K562 (cell line): ENCODE results near the gene HCRTR1. TPM values are rescaled to one million over a fixed set of nuclear protein-coding genes. Genes with fewer than 3 reads are reported as not detected.

Experiments used
- ATAC-seq: fragments of 200-7000 bp; cut with Tn5 transposase; 3 replicates; pipeline ENCODE4 v1.9.1; 2020; ENCODE audit warnings: moderate library complexity
- BruUV-seq: library from RNA; stranded (reverse); fragments of 400-500 nt; replicated peaks from 2 replicates; lab custom pipeline; 2021; lab: Mats Ljungman, UMichigan
- CTCF ChIA-PET: fragments of 300-600 bp; formaldehyde crosslinking; extraction: SDS; loops from one replicate; lab custom pipeline; 2021; ENCODE audit warnings: low intra/inter-chr PET ratio; lab: Yijun Ruan, JAX
- POLR2A ChIA-PET: fragments of 300-600, 350-650 bp; sonication (Branson Sonifier 250); formaldehyde crosslinking; extraction: SDS; loops from one replicate; lab custom pipeline; 2021; ENCODE audit warnings: antibody characterized with exemption, inconsistent platforms; lab: Yijun Ruan, JAX
- DNase-seq, 4 experiments: peaks; one replicate each; pipeline versions ENCODE4 v3.0.0 to v3.0.0-alpha.2; 2011 to 2018; ENCODE audit warnings: low spot score in 3 of 4, mixed read lengths in 3 of 4; ENCODE audit errors: extremely low read depth in 1 of 4
- FAIRE-seq: peaks from 2 replicates; lab custom pipeline; 2011; peaks lifted over from hg19 to GRCh38; lab: Jason Lieb, UNC
- H2AFZ ChIP-seq: 2 replicates; pipeline ENCODE4 v1.6.0; 2011; ENCODE audit warnings: low read depth, low read length, control low read depth, inconsistent platforms
- H3K27ac ChIP-seq: fragments of 200-600 bp; 3 replicates; pipeline ENCODE4 v1.8.0; 2011; ENCODE audit warnings: low read depth, mild to moderate bottlenecking, control low read depth, inconsistent platforms, low read length, moderate library complexity, mixed read lengths; ENCODE audit errors: extremely low read depth
- H3K27me3 ChIP-seq, 2 experiments: fragments of 300-600 bp in 1 of 2; 2 replicates in 1 of 2; 3 replicates in 1 of 2; pipeline versions ENCODE4 v1.6.0 to v1.8.0; 2011; ENCODE audit warnings: inconsistent platforms in 2 of 2, low read length in 2 of 2, mild to moderate bottlenecking in 1 of 2, mixed read lengths in 1 of 2, moderate library complexity in 1 of 2; ENCODE audit not compliant: control insufficient read depth in 2 of 2, insufficient read depth in 2 of 2
- H3K36me3 ChIP-seq: fragments of 300-600 bp; 3 replicates; pipeline ENCODE4 v1.8.0; 2011; ENCODE audit warnings: mild to moderate bottlenecking, low read length, inconsistent platforms; ENCODE audit not compliant: control insufficient read depth, insufficient read depth
- H3K4me1 ChIP-seq, 2 experiments: fragments of 200-600 bp in 1 of 2; replicated peaks in 1 of 2; 2 replicates in 1 of 2; 3 replicates in 1 of 2; pipeline versions ENCODE4 v1.5.1 to v1.8.0; 2011; ENCODE audit warnings: inconsistent platforms in 2 of 2, low read length in 2 of 2, mild to moderate bottlenecking in 1 of 2, mixed read lengths in 1 of 2, moderate library complexity in 1 of 2; ENCODE audit not compliant: control insufficient read depth in 2 of 2, insufficient read depth in 2 of 2
- H3K4me2 ChIP-seq: 2 replicates; pipeline ENCODE4 v1.6.1; 2011; ENCODE audit warnings: low read length, control low read depth, inconsistent platforms, mixed read lengths; ENCODE audit not compliant: insufficient read depth
- H3K4me3 ChIP-seq: fragments of 200-600 bp; sonication (generic), shearing (Covaris generic); 2 replicates; pipeline ENCODE4 v1.5.1; 2016; ENCODE audit warnings: control low read depth, inconsistent platforms
- H3K79me2 ChIP-seq: fragments of 200-600 bp; 3 replicates; pipeline ENCODE4 v1.8.0; 2011; ENCODE audit warnings: low read length, inconsistent platforms; ENCODE audit not compliant: control insufficient read depth, insufficient read depth
- H3K9ac ChIP-seq, 2 experiments: 2 replicates each; pipeline versions ENCODE4 v1.6.0 to v1.6.1; 2011; ENCODE audit warnings: low read depth in 2 of 2, low read length in 2 of 2, control low read depth in 1 of 2, inconsistent platforms in 1 of 2, mild to moderate bottlenecking in 1 of 2, mixed read lengths in 1 of 2; ENCODE audit not compliant: insufficient read depth in 1 of 2
- H3K9me1 ChIP-seq: one replicate; pipeline ENCODE4 v1.6.0; 2011; ENCODE audit warnings: inconsistent platforms, mild to moderate bottlenecking, low read length, moderate library complexity; ENCODE audit not compliant: control insufficient read depth, insufficient read depth
- H3K9me3 ChIP-seq: replicated peaks from 2 replicates; pipeline ENCODE4 v1.5.1; 2011; ENCODE audit warnings: low read depth, low read length, inconsistent platforms; ENCODE audit not compliant: control insufficient read depth, insufficient read depth
- H4K20me1 ChIP-seq: replicated peaks from 2 replicates; pipeline ENCODE4 v1.6.1; 2011; ENCODE audit warnings: low read length, inconsistent platforms, mixed read lengths; ENCODE audit not compliant: control insufficient read depth, insufficient read depth
- BRF2 ChIP-seq: IDR thresholded peaks from 3 replicates; pipeline ENCODE4 v1.6.1; 2011; ENCODE audit warnings: borderline replicate concordance, mild to moderate bottlenecking; ENCODE audit not compliant: insufficient read length, insufficient read depth
- E2F4 ChIP-seq: sonication (generic); formaldehyde crosslinking; IDR thresholded peaks from 2 replicates; pipeline ENCODE4 v1.8.0; 2022; ENCODE audit warnings: mild to moderate bottlenecking, low read depth, missing genetic modification reagents
- ELF2 ChIP-seq: fragments of 250-450 bp; sonication (Bioruptor Pico); IDR thresholded peaks from 2 replicates; pipeline ENCODE4 v1.5.0; 2021; ENCODE audit warnings: mild to moderate bottlenecking
- GTF3C2 ChIP-seq: IDR thresholded peaks from 3 replicates; pipeline ENCODE4 v1.6.1; 2011; ENCODE audit warnings: borderline replicate concordance, mild to moderate bottlenecking, moderate library complexity; ENCODE audit not compliant: insufficient read length; ENCODE audit errors: extremely low read depth
- HCFC1 ChIP-seq: IDR thresholded peaks from 2 replicates; pipeline ENCODE4 v1.6.1; 2012; ENCODE audit warnings: low read depth, low read length, improper control_type of control experiment
- HIVEP1 ChIP-seq: fragments of 250-450 bp; sonication (Bioruptor Pico); IDR thresholded peaks from 2 replicates; pipeline ENCODE4 v1.4.0; 2020; ENCODE audit warnings: mild to moderate bottlenecking
- IFI16 ChIP-seq: fragments of 250-450 bp; sonication (Bioruptor Pico); IDR thresholded peaks from 2 replicates; pipeline ENCODE4 v2.1.2; 2022; ENCODE audit warnings: mild to moderate bottlenecking, inconsistent platforms
- KAT2B ChIP-seq: IDR thresholded peaks from one replicate; pipeline ENCODE4 v1.6.1; 2012; ENCODE audit warnings: low read depth, mild to moderate bottlenecking, control low read depth, inconsistent platforms, low read length, moderate library complexity
- MEF2A ChIP-seq: IDR thresholded peaks from 2 replicates; pipeline ENCODE4 v1.6.1; 2011; ENCODE audit warnings: low read depth, mild to moderate bottlenecking, low read length, moderate library complexity; ENCODE audit not compliant: control insufficient read depth
- MIER1 ChIP-seq: fragments of 450-650 bp; IDR thresholded peaks from 2 replicates; pipeline ENCODE4 v1.6.1; 2016; ENCODE audit warnings: antibody characterized with exemption, mild to moderate bottlenecking, low read depth
- POU5F1 ChIP-seq: fragments of 150-350 bp; IDR thresholded peaks from 2 replicates; pipeline ENCODE4 v1.6.1; 2014; ENCODE audit warnings: borderline replicate concordance, low read length, low read depth, mild to moderate bottlenecking; ENCODE audit not compliant: partially characterized antibody
- SAFB ChIP-seq: fragments of 200-400 bp; formaldehyde crosslinking; IDR thresholded peaks from 2 replicates; pipeline ENCODE4 v1.6.1; 2017; ENCODE audit warnings: low read depth, low read length, borderline replicate concordance
- SRSF9 ChIP-seq: fragments of 200-400 bp; formaldehyde crosslinking; IDR thresholded peaks from 2 replicates; pipeline ENCODE4 v1.6.1; 2017; ENCODE audit warnings: low read depth, low read length, borderline replicate concordance
- ZFP30 ChIP-seq: fragments of 250-450 bp; sonication (Bioruptor Pico); IDR thresholded peaks from 2 replicates; pipeline ENCODE4 v1.8.0; 2022; ENCODE audit warnings: moderate library complexity, mild to moderate bottlenecking, inconsistent platforms, borderline replicate concordance
- WGBS: fragments of 100-300 bp; shearing (Covaris generic); methylation state at CpG from one replicate; pipeline ENCODE4 v1.1.6; 2016; ENCODE audit warnings: low coverage, mixed read lengths; ENCODE audit not compliant: insufficient coverage; ENCODE audit errors: missing lambda C conversion rate; 5-methylcytosine and 5-hydroxymethylcytosine counted together
- in situ Hi-C: fragments of 300-500 bp; cut with MboI; formaldehyde crosslinking; loops from 4 replicates; pipeline ENCODE4 v1.15.0; 2018; ENCODE audit warnings: inconsistent platforms, mixed read lengths
- intact Hi-C: fragments of 100-400 bp; cut with micrococcal nuclease; formaldehyde crosslinking; loops from 2 replicates; pipeline ENCODE4 v1.14.2; 2022
- polyA plus RNA-seq, 8 experiments: library from polyadenylated mRNA; depleted of rRNA in 4 of 8; stranded (reverse) in 5 of 8; unstranded in 3 of 8; fragments of >200 nt; fragmentation: Nextera tagmentation in 2 of 8; fragmentation: Illumina TruSeq in 1 of 8; extraction: Ambion mirVana in 2 of 8; extraction: Trizol in 1 of 8; gene quantifications; 2 replicates each; pipeline versions ENCODE4 v1.2.1 to v1.2.3, GENCODE V29; 2011 to 2014; ENCODE audit warnings: inconsistent platforms in 1 of 8, missing spikeins in 1 of 8
- total RNA-seq, 7 experiments: library from RNA; depleted of rRNA in 6 of 7; stranded (reverse); fragments of >200 nt in 6 of 7; fragmentation: Illumina TruSeq in 2 of 7; extraction: Trizol in 2 of 7; gene quantifications; 2 replicates each; pipeline versions ENCODE4 v1.2.1 to v1.2.3, GENCODE V29; 2011 to 2021; ENCODE audit warnings: low replicate concordance in 1 of 7

The HCRTR1 gene
- total and polyA plus RNA-seq, 9 of the 15 experiments (the other 6 are each of a cell fraction or from before 2014, with no cell fraction given) = not detected

GRCh38 chr1:31596737-31597097 lies 20.8 kb upstream of the HCRTR1 start:
- H3K4me3 ChIP-seq = no peak overlapping the region
- H3K9me3 ChIP-seq = no peaks in the 10 kb centered on the region
- peaks cover 4 to 21% of the 10 kb centered on the region in 2 experiments for H3K27me3 ChIP-seq
- FAIRE-seq (no peak), ATAC-seq (no peak)
- in situ Hi-C loops (no loop called here), intact Hi-C loops (no loop called here)
- no peaks in the 10 kb centered on the region for H3K9me1 ChIP-seq
- no peak overlapping the region for H3K9ac ChIP-seq
- WGBS = 2% methylated on average over 6 of the region's 6 CpGs
- no peak overlapping the region for H3K4me2 ChIP-seq
- H3K27ac ChIP-seq = no peak overlapping the region
- H3K79me2 ChIP-seq = no peaks in the 10 kb centered on the region
- H3K36me3 ChIP-seq = no peaks in the 10 kb centered on the region
- ChIA-PET POLR2A (interaction anchor here (0.8 to 1.0 kb wide), 2 partner anchors 11 to 15 kb away, joined by 3 read pairs; no protein-coding TSS in a partner anchor), CTCF (no interaction called here)
- H3K4me1 ChIP-seq = no peaks in the 10 kb centered on the region
- BruUV-seq = no TSS peak
- H4K20me1 ChIP-seq = peaks cover 5% of the 10 kb centered on the region
- no peak overlapping the region for H2AFZ ChIP-seq
- TF ChIP-seq E2F4 (CRISPR knock-in tag) (no peak), ELF2 (CRISPR knock-in tag) (no peak), SRSF9 (no peak), KAT2B (no peak), GTF3C2 (no peak), HIVEP1 (CRISPR knock-in tag) (no peak), HCFC1 (no peak), MIER1 (no peak), IFI16 (no peak), SAFB (no peak), ZFP30 (CRISPR knock-in tag) (no peak), BRF2 (no peak), POU5F1 (no peak), MEF2A (no peak)
- TF ChIP-seq, all 486 proteins: peak for 0
- no peak for DNase-seq
